Measurements from ENCODE around the gene TSEN2. TPM values are rescaled to one million over a fixed set of nuclear protein-coding genes. Genes with fewer than 3 reads are reported as not detected.
"Not testable (repeated sequence)": the region's sequence is repeated elsewhere in the genome, so short reads cannot be mapped to it uniquely, and the experiment has no call there.

The TSEN2 gene
- 10 to 100 TPM; 18.9 to 28.0 (median 22.1) TPM for polyA plus RNA-seq (ENCODE audit: insufficient read length in 4 of 4)

- DNase-seq (ENCODE audit: low read depth in 4 of 4, low spot score in 3 of 4): peak; percentile 90 to 92 (median 90)
Observed at GRCh38 chr3:12484198-12484982, at the start of gene TSEN2. TSEN2 (plus strand) TSS chr3:12484480; CDS start chr3:12489801, 5,321 bp downstream.

DNA sequence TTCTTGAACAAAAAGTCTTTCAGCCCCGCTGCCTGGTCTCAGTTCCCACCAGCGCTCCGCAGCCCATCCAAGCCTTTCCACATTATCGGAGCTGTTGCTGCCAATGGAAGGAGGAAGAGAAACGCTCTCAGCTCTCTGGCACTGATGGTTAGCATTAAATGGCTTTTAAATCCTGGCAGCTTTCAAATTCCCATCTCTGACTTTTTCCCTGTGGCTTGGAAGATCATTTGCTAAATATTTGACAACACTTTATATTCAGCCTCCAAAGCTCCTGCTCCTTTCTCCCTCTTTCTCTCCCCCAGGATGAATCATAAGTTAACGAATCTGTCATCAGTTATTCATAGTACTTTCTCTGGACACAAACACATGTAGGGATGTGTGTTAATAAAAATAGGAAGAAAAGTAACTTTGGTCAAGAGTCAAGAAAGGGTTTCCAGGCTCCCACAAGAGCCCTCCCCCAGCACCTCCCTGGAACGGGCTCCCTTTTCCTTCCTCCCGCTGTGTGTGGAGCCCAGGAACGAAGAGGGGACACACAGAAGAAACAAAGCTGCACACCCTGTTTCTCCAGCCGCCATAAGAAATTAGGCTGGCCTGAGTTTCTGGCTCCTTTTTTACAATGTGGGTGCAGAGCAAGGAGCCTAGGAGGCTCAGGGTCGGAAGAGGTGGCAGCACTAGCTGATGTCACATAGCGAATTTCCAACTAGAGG is 47.6 kb upstream of the TSEN2 start:
- DNase-seq (ENCODE audit: low read depth in 4 of 4, low spot score in 3 of 4): no peak

GRCh38 chr3:12437221-12437605 is 47.1 kb upstream of the TSEN2 start:
- no peak for DNase-seq (ENCODE audit: low read depth in 4 of 4, low spot score in 3 of 4)

- DNase-seq (ENCODE audit: low read depth in 4 of 4, low spot score in 3 of 4): no peak
Observed at GRCh38 chr3:12437861-12438260, 46.4 kb upstream of the TSEN2 start.

DNA sequence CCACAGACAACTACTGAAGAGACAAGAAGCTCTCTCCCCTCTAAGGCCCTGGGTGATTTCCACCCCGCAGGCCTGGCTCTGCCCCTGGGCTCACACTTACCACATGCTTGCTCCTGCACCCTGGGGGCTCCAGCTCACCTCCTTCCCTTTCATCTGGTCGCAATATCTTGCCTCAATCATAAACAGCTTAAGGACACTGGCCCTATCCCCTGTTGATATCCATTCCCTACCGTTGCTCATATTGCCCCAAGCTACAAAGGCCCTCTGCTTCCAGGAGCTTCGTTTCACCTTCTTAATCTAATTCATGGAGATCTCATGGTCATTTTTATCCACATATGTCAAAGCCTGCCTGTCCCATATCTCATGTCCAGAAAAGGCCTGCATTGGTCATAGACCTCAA is 46.0 kb upstream of the TSEN2 start:
- no peak for DNase-seq (ENCODE audit: low read depth in 4 of 4, low spot score in 3 of 4)

DNA sequence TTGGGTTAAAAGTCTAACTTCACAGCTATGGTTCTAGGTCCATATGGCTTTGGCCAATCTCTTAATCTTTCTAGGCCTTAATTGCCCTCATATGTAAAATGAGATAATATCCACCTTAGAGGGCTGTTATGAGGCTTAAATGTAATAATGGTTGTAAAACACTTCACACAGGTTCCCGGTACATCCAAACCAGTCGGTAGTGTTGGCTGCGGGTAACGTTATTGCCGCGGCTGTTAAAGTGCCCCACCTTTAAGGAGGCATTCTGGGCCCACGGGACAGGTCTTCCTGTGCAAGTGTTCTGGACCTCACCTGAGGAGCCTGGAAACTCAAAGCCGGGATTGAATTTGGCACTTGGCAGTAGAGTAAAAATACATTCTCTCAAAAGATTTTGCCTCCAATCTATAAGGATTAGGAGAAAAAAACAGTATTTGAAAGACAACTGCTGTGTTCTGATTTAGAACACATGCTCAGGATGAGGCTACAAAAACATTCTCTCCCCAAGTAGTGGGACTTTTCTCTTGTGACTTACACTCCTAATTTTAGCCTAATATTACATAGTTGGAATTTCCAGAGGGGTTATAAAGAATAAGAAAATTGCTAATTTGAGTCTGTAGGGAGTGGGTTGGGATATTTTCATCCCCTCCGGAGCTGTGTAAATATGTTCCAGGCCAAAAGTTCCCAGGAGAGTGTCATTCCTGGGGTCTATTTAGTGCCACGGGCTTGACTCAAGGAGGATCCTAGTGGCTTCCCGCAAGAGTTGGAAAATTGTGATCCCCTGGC is 44.9 kb upstream of the TSEN2 start:
- no peak for DNase-seq (ENCODE audit: low read depth in 4 of 4, low spot score in 3 of 4)

DNA sequence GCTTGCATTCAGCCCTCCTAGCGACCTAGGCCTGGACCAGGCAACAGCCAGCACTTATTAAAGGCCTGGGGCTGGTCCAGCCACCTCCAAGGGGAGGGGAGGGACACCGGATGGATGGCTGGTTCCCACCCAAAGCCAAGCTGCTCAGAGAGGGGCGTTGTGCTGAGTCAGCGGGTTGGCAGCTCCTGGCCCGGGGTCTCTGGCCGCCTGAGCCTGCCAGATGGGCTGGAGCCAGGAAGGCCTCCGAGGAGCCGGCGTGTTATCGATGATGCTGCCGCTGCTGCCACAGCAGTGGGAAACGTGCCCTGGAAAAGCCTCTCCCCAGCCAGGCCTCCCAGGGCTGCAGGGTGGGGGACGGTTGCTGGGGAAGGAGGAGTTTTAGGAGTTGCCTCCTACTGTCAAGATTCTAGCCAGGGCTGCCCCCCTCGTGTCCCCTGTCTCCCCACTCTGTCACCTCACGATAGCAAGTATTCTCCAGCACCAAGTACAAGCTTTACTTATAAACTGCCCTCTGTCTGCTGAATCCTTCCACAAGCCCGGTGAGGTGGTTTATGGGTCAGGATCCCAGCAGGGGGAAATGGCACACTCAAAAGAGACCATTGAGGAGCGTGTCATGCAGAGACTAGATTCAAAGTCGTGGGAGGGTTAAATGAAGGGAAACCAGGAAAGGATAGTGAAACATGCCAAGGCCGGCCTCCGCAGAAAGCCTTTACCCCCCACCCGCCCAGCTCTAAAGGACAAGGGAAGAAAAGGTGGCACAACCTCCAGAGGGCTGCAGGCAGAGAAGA is 43.2 kb upstream of the TSEN2 start:
- DNase-seq (ENCODE audit: low read depth in 4 of 4, low spot score in 3 of 4): no peak

DNA sequence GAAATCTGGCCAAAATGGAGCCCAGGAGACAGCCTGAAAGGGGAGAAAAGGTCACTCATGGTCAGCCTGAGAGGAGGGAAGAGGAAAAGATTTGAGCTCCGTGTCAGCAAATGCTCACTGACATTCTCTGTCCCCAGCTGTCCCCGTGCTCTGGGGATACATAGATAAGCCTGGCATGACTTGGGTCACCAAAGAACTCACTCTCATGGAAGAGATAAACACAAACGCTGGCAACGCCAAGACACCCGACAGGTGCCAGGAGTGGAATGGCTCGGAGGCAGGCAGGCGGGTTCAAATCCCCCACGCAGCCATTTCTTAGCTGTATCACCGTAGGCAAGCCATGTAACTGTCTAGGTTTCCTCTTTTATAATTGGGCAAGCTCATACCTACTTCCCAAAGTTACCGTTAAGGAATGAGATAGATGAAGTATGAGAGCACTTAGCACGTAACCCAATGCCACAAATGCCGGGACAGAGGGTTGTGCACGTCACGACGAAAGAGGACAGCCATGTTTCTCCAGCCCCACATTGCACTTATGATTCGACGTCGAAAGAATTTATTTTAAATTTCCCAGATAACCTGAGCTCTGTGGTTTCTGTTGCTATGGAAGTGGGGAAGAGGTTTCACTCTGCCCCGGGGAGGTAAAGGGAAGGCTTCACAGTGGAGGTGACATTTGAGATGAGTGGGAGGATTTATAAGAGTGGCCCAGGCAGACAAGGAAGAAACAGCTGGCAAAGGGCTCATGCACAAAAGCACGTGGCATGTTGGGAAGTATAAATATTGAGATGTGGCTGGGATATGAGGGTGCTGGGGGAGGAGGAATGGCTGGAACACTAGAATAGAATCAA is 41.4 kb upstream of the TSEN2 start:
- no peak for DNase-seq (ENCODE audit: low read depth in 4 of 4, low spot score in 3 of 4)

GRCh38 chr3:12443781-12444522 is 40.3 kb upstream of the TSEN2 start:
- DNase-seq (ENCODE audit: low read depth in 4 of 4, low spot score in 3 of 4): no peak

DNA sequence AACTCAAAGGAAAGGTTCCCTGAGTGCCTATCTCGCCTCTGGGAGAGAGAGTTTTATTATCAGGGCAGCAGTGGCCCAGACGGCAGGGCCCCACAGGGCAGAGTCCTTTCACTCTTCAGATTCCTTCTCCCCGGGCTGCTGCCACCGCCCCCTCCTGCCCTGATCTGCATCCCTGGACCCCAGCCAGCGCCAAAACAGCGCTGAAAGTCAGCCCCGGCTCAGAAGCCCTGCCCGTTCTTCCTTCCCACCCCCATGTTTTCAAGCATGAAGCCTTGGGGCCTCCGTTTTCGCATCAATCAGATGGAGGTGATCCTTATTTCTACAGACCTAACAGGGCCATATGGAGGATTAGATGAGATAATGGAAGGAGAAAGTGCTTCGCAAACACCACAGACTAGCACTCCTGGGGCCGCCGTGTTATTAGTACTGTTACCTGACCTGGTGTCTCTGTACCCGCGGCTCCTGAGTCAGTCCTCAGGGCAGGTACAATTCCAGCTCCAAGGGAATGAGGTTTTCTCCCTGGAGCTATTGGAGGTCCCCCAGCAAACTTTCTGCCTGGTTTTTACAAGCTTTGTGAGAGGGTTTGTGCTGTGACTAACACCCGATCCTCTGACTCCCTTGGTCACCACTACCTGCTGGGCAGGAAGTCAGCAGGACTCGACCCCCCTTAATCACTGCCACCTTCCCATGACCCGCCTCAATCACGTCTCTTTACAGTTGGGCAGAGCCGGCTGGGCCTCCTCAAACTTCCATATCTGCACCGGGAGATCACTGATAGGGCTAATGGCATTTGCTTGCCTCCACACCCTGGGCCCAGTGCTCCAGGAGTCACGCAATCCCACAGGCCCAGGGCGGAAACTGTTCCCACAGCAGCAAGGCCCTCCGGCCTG is 39.5 kb upstream of the TSEN2 start:
- DNase-seq (ENCODE audit: low read depth in 4 of 4, low spot score in 3 of 4): no peak

- DNase-seq (ENCODE audit: low read depth in 4 of 4, low spot score in 3 of 4): no peak
Observed at GRCh38 chr3:12445523-12446240, 38.6 kb upstream of the TSEN2 start.

- no peak for DNase-seq (ENCODE audit: low read depth in 4 of 4, low spot score in 3 of 4)
Observed at GRCh38 chr3:12446298-12446697, 38.0 kb upstream of the TSEN2 start.

DNA sequence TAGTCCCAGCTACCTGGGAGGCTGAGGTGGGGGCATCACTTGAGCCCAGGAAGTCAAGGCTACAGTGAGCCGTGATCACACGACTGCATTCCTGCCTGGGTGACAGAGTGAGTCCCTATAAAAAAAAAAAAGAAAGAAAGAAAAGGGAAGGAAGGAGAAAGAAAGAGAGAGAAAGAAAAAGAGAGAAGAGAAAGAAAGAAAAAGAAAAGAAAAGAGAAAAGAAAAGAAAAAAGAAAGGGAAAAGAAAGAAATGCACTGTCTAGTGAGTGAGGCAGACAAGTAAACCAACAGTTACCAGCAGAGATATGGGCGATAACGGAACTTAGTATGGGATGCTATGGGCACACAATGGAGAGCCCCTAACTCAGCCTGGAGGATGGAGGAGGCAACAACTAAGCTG is 37.2 kb upstream of the TSEN2 start:
- DNase-seq (ENCODE audit: low read depth in 4 of 4, low spot score in 3 of 4): no peak

GRCh38 chr3:12448404-12449202 is 35.7 kb upstream of the TSEN2 start:
- not testable (repeated sequence) for DNase-seq (ENCODE audit: low read depth in 4 of 4, low spot score in 3 of 4)

GRCh38 chr3:12449889-12450682 is 34.2 kb upstream of the TSEN2 start:
- no peak for DNase-seq (ENCODE audit: low read depth in 4 of 4, low spot score in 3 of 4)

DNA sequence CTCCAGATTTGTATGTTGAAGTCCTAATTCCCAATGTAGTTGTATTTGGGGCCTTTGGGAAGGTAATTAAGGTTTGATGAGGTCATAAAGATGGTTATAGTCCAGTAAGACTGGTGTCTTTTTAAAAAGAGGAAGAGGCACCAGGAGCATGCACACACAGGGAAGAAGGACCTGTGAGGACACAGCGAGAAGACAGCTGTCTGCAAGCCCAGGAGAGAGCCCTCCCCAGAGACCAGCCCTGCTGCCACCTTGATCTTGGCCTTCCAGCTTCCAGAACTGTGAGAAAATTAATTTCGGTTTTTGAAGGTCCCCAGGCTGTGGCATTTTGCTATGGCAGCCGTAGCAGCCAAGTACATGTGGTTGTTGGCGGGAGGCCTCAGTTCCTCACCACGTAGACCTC is 32.8 kb upstream of the TSEN2 start:
- no peak for DNase-seq (ENCODE audit: low read depth in 4 of 4, low spot score in 3 of 4)

Data from left renal pelvis (tissue), 4 donors.